ENCODE measurements around the gene IWS1.

Gene IWS1

GRCh38 chr2:127431408-127432023 lies 94.8 kb downstream of the IWS1 start:
- H3K36me3 ChIP-seq (ENCODE audit: control insufficient read depth, insufficient read depth, low read length): no peaks in the 10 kb centered on the region
- H3K9me3 ChIP-seq (ENCODE audit: control insufficient read depth, low read length): no peaks in the 10 kb centered on the region
- WGBS, 2 experiments (ENCODE audit: insufficient coverage in 2 of 2): 82 to 83% methylated on average over 12 to 14 of the region's 14 CpGs
- H3K4me1 ChIP-seq (ENCODE audit: control insufficient read depth, insufficient read depth, low read length, poor library complexity, severe bottlenecking): no peaks in the 10 kb centered on the region
- no peak overlapping the region for H3K4me3 ChIP-seq (ENCODE audit: extremely low read depth, insufficient read depth, low read length, poor library complexity, severe bottlenecking)
- no peak overlapping the region for H3K27ac ChIP-seq (ENCODE audit: low read depth, low read length, severe bottlenecking)
